Measurements from ENCODE around the gene GLRA3.
"Not testable (repeated sequence)": the region's sequence is repeated elsewhere in the genome, so short reads cannot be mapped to it uniquely, and the experiment has no call there.

The GLRA3 gene

DNA sequence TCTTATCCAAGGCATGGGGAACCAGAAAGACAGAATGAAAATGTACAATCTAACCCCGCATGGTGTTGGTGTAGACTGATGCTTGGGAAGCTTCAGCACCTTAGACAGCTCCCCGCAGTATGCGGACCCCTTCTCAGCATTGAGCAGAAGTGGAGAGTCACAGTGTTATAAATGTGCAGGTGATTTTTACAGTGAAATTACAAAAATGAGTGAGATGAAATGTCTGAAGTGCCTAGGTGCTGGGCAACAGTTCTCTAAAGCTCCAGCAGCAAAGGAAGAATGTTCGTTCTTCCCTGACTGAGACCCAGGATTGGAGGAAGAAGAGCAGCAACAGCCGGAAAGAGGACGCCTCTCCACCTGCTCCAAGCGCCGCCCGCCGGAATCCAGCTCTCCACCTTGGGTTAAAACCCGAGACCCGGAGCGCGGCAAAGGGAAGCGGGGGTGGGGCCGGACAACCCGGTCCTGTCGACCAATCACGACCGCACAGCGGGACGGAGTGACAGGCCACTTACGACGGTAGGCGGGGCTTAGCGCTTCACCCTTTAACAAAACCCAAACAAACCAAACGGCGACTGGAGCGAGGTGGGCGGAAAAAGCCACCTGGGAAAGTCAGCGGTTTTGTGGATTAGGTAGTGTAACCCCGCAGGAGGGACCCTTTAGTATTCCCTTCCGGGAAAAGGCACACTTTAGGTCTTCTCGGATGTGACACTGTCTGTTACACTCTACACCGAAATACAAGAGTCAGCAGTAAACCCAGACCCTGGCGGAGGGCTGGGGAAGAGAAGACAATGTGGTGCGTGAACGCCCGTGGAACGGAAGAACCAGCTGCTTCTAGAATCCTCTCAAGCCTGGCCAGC, at the start of gene GLRA3:
Gene GLRA3 (minus strand): TSS at position 403 of the 857 bp plus-strand sequence. CDS start 436 bp downstream, outside the sequence.
- H3K4me3 ChIP-seq (ENCODE audit: low read depth, low read length): peak within 1 kb of the TSS; percentile 32
- TF ChIP-seq, protein P1, sequence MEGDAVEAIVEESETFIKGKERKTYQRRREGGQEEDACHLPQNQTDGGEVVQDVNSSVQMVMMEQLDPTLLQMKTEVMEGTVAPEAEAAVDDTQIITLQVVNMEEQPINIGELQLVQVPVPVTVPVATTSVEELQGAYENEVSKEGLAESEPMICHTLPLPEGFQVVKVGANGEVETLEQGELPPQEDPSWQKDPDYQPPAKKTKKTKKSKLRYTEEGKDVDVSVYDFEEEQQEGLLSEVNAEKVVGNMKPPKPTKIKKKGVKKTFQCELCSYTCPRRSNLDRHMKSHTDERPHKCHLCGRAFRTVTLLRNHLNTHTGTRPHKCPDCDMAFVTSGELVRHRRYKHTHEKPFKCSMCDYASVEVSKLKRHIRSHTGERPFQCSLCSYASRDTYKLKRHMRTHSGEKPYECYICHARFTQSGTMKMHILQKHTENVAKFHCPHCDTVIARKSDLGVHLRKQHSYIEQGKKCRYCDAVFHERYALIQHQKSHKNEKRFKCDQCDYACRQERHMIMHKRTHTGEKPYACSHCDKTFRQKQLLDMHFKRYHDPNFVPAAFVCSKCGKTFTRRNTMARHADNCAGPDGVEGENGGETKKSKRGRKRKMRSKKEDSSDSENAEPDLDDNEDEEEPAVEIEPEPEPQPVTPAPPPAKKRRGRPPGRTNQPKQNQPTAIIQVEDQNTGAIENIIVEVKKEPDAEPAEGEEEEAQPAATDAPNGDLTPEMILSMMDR (IDR thresholded peaks at IDR 0.05; ENCODE audit: low read depth, low read length, missing control alignments): no peak
- in situ Hi-C loops (cut with HindIII; ENCODE audit: low sequenced_read_pairs): no loop called here
- peak; percentile 60 for DNase-seq (ENCODE audit: low read depth)

DNA sequence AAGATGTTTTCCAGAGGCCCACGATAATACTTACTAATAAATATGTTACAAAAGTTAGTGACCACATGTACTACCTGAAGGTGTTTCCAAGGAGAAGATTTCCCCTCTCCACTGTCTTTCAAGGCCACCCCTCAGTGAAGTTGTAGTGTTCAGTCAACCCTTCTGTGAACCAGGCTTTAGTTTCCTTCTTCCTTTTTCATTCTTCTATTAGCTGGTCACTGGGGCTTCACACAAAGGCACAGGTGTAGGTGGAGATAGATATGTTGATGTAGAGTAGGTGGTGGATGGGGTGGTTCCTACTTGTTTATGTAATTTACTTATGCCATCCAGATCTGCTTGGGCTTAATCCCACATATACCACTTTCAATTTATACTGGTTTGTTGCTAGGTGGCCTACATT, 45.9 kb upstream of the GLRA3 start:
- in situ Hi-C loops (cut with HindIII; ENCODE audit: low sequenced_read_pairs): no loop called here
- no peak for DNase-seq (ENCODE audit: low read depth)
- TF ChIP-seq, protein P1 (IDR thresholded peaks at IDR 0.05; ENCODE audit: low read depth, low read length, missing control alignments): no peak
- H3K4me3 ChIP-seq (ENCODE audit: low read depth, low read length): no peak overlapping the region

DNA sequence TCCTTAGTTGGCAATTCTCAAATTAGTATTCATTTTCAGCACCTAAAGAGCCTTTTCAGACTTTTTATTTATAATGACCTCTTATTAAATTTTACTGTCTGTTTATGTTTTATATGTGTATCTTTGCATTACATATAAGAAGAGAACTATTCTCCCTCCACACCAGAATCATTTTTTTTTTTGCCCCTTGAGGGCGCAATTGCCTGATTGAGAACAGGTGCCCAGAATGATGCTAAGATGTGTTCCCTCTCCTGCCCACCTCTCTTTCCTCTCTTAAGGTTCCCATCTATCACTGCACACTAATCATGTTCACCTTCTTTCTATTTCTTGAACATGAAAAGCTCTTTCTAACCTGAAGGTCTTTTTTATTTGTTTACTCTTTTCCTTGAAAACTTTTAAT, 44.9 kb upstream of the GLRA3 start:
- in situ Hi-C loops (cut with HindIII; ENCODE audit: low sequenced_read_pairs): no loop called here
- TF ChIP-seq, protein P1 (IDR thresholded peaks at IDR 0.05; ENCODE audit: low read depth, low read length, missing control alignments): peak; percentile 36
- no peak overlapping the region for H3K4me3 ChIP-seq (ENCODE audit: low read depth, low read length)
- no peak for DNase-seq (ENCODE audit: low read depth)

DNA sequence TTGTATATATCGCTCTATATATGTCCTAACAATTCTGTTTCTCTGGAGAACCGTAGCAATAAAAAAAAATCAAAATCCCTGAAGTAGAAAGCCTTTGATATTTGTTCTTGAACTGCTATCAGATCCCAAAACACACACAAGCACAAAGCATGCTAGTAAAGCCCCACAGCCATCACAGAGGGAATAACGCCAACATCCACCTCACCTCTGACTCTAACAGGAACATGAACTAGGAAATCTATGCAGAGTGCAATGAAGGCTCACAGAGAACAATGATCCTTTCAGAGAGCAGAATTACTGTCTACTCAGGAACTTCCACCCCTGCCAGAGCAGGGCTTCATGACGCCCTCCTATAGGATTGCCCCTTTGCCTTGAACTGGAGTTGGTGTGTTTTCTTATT, 44.1 kb upstream of the GLRA3 start:
- DNase-seq (ENCODE audit: low read depth); in situ Hi-C loops (cut with HindIII; ENCODE audit: low sequenced_read_pairs); H3K4me3 ChIP-seq (ENCODE audit: low read depth, low read length): not testable (repeated sequence)

DNA sequence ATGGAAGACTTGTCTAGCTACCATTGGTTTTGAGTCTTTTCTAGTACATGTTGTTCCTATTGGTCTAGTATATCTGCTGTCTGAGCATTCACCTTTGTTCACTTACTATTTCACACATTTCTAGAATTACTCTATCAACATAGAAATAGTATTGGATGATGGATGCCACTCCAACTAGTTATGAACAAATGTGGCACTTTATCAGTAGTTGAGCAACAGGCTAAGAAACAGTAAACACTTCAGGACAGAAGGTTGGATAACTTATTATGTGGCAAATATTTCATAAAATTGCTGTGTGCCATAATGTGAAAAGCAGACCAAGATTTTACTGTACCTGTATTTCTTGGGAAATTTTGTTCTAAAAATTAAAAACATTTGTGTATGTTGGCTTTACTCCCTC, 42.4 kb upstream of the GLRA3 start:
- no peak overlapping the region for H3K4me3 ChIP-seq (ENCODE audit: low read depth, low read length)
- no peak for DNase-seq (ENCODE audit: low read depth)
- in situ Hi-C loops (cut with HindIII; ENCODE audit: low sequenced_read_pairs): no loop called here
- TF ChIP-seq, protein P1 (IDR thresholded peaks at IDR 0.05; ENCODE audit: low read depth, low read length, missing control alignments): no peak

DNA sequence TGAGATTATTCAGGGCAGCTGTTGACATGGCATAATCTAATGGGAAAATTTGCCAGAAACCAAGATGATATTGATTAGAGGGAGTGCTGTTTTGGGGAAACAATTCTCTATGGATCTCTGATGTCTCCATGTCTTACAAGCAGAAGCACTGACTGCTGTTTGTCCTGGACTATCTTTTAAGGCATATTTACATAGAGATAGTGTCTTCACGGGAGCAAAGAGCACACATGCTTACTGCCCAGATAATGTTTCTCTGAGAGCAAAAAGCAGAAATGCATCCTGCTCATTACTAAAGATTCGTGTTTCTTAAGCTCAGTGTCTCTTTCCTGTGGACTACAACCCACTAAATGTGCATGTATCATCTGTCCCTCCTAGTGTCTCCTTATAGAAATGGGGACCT, 41.3 kb upstream of the GLRA3 start:
- H3K4me3 ChIP-seq (ENCODE audit: low read depth, low read length): no peak overlapping the region
- in situ Hi-C loops (cut with HindIII; ENCODE audit: low sequenced_read_pairs): no loop called here
- TF ChIP-seq, protein P1 (IDR thresholded peaks at IDR 0.05; ENCODE audit: low read depth, low read length, missing control alignments): no peak
- no peak for DNase-seq (ENCODE audit: low read depth)

DNA sequence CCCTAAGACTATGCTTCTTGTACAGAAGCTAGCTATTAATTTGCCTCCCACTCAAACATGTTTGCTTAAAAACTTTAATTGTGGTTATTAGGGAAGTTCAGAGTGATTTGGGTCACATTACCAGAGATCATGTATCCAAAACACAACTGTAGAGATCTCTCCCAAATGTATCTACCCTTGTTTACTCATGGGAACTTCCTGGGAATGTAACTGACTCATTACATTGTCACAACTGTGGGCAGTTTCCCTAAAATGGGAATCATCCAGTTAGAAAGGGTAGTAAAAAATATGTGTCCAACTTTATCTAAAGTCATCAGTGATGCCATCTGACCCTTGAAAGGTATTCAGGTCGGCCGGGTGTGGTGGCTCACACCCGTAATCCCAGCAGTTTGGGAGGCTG, 40.3 kb upstream of the GLRA3 start:
- H3K4me3 ChIP-seq (ENCODE audit: low read depth, low read length): no peak overlapping the region
- in situ Hi-C loops (cut with HindIII; ENCODE audit: low sequenced_read_pairs): no loop called here
- no peak for DNase-seq (ENCODE audit: low read depth)
- TF ChIP-seq, protein P1 (IDR thresholded peaks at IDR 0.05; ENCODE audit: low read depth, low read length, missing control alignments): no peak

Measured in astrocyte of the cerebellum (primary cell).